Left ventricle myocardium inferior (tissue), 1 donor: ENCODE measurements around the gene CHPF. TPM values are rescaled to one million over a fixed set of nuclear protein-coding genes. Genes with fewer than 3 reads are reported as not detected.

ENCODE experiments used
- DNase-seq: peaks from one replicate; pipeline ENCODE4 v3.0.0-alpha.2; 2020
- H3K27ac ChIP-seq: fragments of 200-600 bp; replicated peaks from 2 replicates; pipeline ENCODE4 v1.8.0; 2021
- H3K27me3 ChIP-seq: fragments of 200-600 bp; 2 replicates; pipeline ENCODE4 v1.8.0; 2021; ENCODE audit warnings: low read depth
- H3K36me3 ChIP-seq: fragments of 200-600 bp; 2 replicates; pipeline ENCODE4 v1.8.0; 2021
- H3K4me1 ChIP-seq: fragments of 200-600 bp; 2 replicates; pipeline ENCODE4 v1.8.0; 2021
- H3K4me3 ChIP-seq: fragments of 200-600 bp; 2 replicates; pipeline ENCODE4 v1.8.0; 2021; ENCODE audit warnings: mild to moderate bottlenecking, moderate library complexity
- H3K9me3 ChIP-seq: fragments of 200-600 bp; replicated peaks from 2 replicates; pipeline ENCODE4 v1.8.0; 2021
- CTCF ChIP-seq: fragments of 200-600 bp; IDR thresholded peaks from 2 replicates; pipeline ENCODE4 v1.8.0; 2021; ENCODE audit warnings: antibody characterized with exemption, mild to moderate bottlenecking, borderline replicate concordance
- intact Hi-C: fragments of 100-400 bp; cut with micrococcal nuclease; formaldehyde crosslinking; loops from one replicate; pipeline ENCODE4 v1.11.0; 2022
- total RNA-seq: library from RNA; stranded (reverse); fragmentation: NEBNext Ultra II Directional; extraction: Animal tissue kit (Norgen Biotek cat#: 25700); gene quantifications from one replicate; pipeline ENCODE4 v1.2.1, GENCODE V29; 2021
- donor health status: DM: no; HTN: yes; CAD: no; lungs with severe emphysema.

Gene CHPF
- total RNA-seq, 1 donor from 2014 or later = 104 TPM

- no peaks in the 10 kb centered on the region for H3K9me3 ChIP-seq
- peaks cover 32% of the 10 kb centered on the region for H3K36me3 ChIP-seq
- intact Hi-C loops = no loop called here
- peaks cover 52% of the 10 kb centered on the region for H3K27me3 ChIP-seq
- no peak for DNase-seq
- H3K27ac ChIP-seq = no peak overlapping the region
- no peak overlapping the region for H3K4me3 ChIP-seq
- no peak for TF ChIP-seq CTCF
- peaks cover 28% of the 10 kb centered on the region for H3K4me1 ChIP-seq
Measured at GRCh38 chr2:219536967-219537366, 6.6 kb downstream of the CHPF start.

- intact Hi-C loops = no loop called here
- no peak for DNase-seq
- Histone ChIP-seq H3K27ac (no peak overlapping the region), H3K36me3 (peaks cover 29% of the 10 kb centered on the region), H3K9me3 (no peaks in the 10 kb centered on the region), H3K4me3 (no peak overlapping the region), H3K27me3 (peaks cover 52% of the 10 kb centered on the region), H3K4me1 (peaks cover 22% of the 10 kb centered on the region)
- TF ChIP-seq CTCF = no peak
Measured at GRCh38 chr2:219536425-219536824, 7.2 kb downstream of the CHPF start.

GRCh38 chr2:219533930-219534661 is 9.5 kb downstream of the CHPF start:
- H3K36me3 ChIP-seq = peaks cover 5% of the 10 kb centered on the region
- H3K27ac ChIP-seq = no peak overlapping the region
- peaks cover 53% of the 10 kb centered on the region for H3K27me3 ChIP-seq
- TF ChIP-seq CTCF = no peak
- intact Hi-C loops = loop anchor here (5.0 kb wide), 1 partner anchor 132 kb away; no protein-coding TSS in a partner anchor
- H3K4me1 ChIP-seq = peaks cover 23% of the 10 kb centered on the region
- H3K9me3 ChIP-seq = no peaks in the 10 kb centered on the region
- no peak overlapping the region for H3K4me3 ChIP-seq
- no peak for DNase-seq

- no peak for TF ChIP-seq CTCF
Measured at GRCh38 chr2:219532378-219532649, 11.3 kb downstream of the CHPF start.

GRCh38 chr2:219531639-219532377 is 11.8 kb downstream of the CHPF start:
- Histone ChIP-seq H3K4me1 (peaks cover 12% of the 10 kb centered on the region), H3K36me3 (no peaks in the 10 kb centered on the region), H3K27me3 (peaks cover 61% of the 10 kb centered on the region), H3K4me3 (no peak overlapping the region), H3K9me3 (no peaks in the 10 kb centered on the region), H3K27ac (no peak overlapping the region)
- no peak for DNase-seq
- intact Hi-C loops = loop anchor here (5.0 kb wide), 1 partner anchor 130 kb away; no protein-coding TSS in a partner anchor
- TF ChIP-seq CTCF = no peak

More at GRCh38 chr2:219532378-219532649, 11.3 kb downstream of the CHPF start:
- DNase-seq = no peak
- peaks cover 61% of the 10 kb centered on the region for H3K27me3 ChIP-seq
- H3K27ac ChIP-seq = no peak overlapping the region
- no peak overlapping the region for H3K4me3 ChIP-seq
- no peaks in the 10 kb centered on the region for H3K9me3 ChIP-seq
- H3K36me3 ChIP-seq = no peaks in the 10 kb centered on the region
- intact Hi-C loops = loop anchor here (5.0 kb wide), 1 partner anchor 130 kb away; no protein-coding TSS in a partner anchor
- H3K4me1 ChIP-seq = peaks cover 7% of the 10 kb centered on the region
